Mesothelial cell of epicardium (in vitro differentiated cells): ENCODE data around the gene CXCR6. TPM values are rescaled to one million over a fixed set of nuclear protein-coding genes. Genes with fewer than 3 reads are reported as not detected.

Experiments used
- DNase-seq, 2 experiments: peaks; one replicate each; pipeline ENCODE4 v3.0.0; 2021; ENCODE audit warnings: low spot score in 2 of 2; ENCODE audit not compliant: unreplicated experiment in 2 of 2
- H3K27ac Mint-ChIP-seq: 2 replicates; pipeline ENCODE4 v1.8.0; 2021; ENCODE audit warnings: mixed read lengths
- H3K27me3 Mint-ChIP-seq: 2 replicates; pipeline ENCODE4 v1.8.0; 2021; ENCODE audit warnings: low read depth, mixed read lengths
- H3K36me3 Mint-ChIP-seq: 2 replicates; pipeline ENCODE4 v1.8.0; 2021; ENCODE audit warnings: mixed read lengths
- H3K4me1 Mint-ChIP-seq: 2 replicates; pipeline ENCODE4 v1.8.0; 2021; ENCODE audit warnings: mixed read lengths
- H3K4me3 Mint-ChIP-seq: 2 replicates; pipeline ENCODE4 v1.8.0; 2021; ENCODE audit warnings: mild to moderate bottlenecking, moderate library complexity, mixed read lengths
- H3K9me3 Mint-ChIP-seq: 2 replicates; pipeline ENCODE4 v1.8.0; 2021; ENCODE audit warnings: mixed read lengths
- total RNA-seq: library from RNA; stranded (reverse); gene quantifications from 3 replicates; pipeline ENCODE4 v1.2.1, GENCODE V29; 2021
- TF ChIP-seq, protein P1 (sequence below): fragments of 200-600 bp; sonication (generic); IDR thresholded peaks from one replicate; pipeline ENCODE4 v1.5.0; 2021; ENCODE audit warnings: antibody characterized with exemption; ENCODE audit not compliant: unreplicated experiment

Gene CXCR6
- total RNA-seq, 1 donor from 2014 or later, result not detected

DNA sequence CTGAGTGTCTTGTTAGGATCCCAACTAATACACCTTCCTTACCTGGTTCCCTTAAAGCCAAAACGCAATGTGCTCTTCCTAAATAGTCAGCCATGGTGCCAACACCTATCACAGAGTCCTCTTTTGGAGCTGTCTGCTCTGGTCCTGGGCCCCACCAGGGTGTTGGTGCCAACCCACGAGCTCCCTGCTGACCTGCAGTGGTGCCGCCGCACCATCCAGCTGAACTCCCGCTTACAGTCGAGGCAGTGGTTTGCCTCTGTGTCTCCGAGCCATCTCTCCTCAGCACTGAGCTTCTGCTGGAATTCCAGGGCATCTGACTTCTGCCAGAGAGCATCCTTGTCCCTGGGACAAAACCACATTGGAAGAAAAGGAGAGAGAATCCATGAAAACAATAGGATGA lies 15.9 kb downstream of the CXCR6 start:
- TF ChIP-seq, protein P1, sequence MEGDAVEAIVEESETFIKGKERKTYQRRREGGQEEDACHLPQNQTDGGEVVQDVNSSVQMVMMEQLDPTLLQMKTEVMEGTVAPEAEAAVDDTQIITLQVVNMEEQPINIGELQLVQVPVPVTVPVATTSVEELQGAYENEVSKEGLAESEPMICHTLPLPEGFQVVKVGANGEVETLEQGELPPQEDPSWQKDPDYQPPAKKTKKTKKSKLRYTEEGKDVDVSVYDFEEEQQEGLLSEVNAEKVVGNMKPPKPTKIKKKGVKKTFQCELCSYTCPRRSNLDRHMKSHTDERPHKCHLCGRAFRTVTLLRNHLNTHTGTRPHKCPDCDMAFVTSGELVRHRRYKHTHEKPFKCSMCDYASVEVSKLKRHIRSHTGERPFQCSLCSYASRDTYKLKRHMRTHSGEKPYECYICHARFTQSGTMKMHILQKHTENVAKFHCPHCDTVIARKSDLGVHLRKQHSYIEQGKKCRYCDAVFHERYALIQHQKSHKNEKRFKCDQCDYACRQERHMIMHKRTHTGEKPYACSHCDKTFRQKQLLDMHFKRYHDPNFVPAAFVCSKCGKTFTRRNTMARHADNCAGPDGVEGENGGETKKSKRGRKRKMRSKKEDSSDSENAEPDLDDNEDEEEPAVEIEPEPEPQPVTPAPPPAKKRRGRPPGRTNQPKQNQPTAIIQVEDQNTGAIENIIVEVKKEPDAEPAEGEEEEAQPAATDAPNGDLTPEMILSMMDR, result no peak
- Mint-ChIP-seq H3K4me3 (no peak overlapping the region), H3K27me3 (no peaks in the 10 kb centered on the region), H3K9me3 (peaks cover 3% of the 10 kb centered on the region), H3K27ac (no peak overlapping the region), H3K4me1 (no peaks in the 10 kb centered on the region), H3K36me3 (peaks cover 59% of the 10 kb centered on the region)
- no peak for DNase-seq

DNA sequence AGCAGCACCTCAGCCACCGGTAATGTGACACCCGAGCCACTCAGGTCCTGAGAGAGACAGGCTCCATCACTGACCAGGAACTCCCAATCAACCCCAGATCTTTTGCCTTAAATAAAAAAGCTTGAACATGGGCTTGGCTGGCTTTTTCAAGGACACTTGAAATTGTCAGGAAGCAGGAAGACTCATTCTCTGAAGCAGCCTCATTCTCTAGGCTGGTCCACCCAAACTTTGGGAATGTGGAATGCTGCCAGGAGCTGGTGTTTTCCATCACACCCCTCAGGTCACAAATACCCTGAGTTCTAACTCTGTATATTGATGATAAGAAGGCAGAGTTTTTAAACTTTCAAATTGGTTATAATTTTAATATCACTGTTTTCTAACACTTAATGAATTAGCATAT lies 17.0 kb downstream of the CXCR6 start:
- Mint-ChIP-seq H3K27me3 (no peaks in the 10 kb centered on the region), H3K4me1 (no peaks in the 10 kb centered on the region), H3K27ac (no peak overlapping the region), H3K4me3 (no peak overlapping the region), H3K36me3 (peaks cover 49% of the 10 kb centered on the region), H3K9me3 (peaks cover 3% of the 10 kb centered on the region)
- no peak for DNase-seq
- TF ChIP-seq, protein P1, result no peak

DNA sequence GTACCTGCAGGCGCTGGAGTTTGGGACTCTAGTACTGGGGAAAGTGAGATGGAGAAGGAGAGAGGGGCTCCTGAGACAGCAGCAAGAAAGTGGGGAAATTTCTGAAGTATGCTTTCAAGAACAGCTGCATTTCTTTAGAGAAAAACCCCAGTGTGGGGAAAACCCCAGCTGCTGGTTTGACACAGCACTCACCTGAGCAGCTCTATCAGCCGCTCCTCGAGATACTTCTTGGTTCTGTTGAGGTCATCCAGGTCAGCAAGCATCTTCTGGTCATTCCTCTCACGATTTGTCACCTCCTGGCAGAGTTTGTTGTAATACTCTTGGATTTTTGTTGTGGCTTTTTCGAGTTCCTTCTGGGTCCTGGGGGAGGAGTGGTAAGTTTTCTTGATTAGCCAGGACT lies 18.8 kb downstream of the CXCR6 start:
- no peak for DNase-seq
- no peaks in the 10 kb centered on the region for H3K27me3 Mint-ChIP-seq
- H3K27ac Mint-ChIP-seq, result no peak overlapping the region
- peaks cover 3% of the 10 kb centered on the region for H3K9me3 Mint-ChIP-seq
- TF ChIP-seq, protein P1, result no peak
- peaks cover 52% of the 10 kb centered on the region for H3K36me3 Mint-ChIP-seq
- no peaks in the 10 kb centered on the region for H3K4me1 Mint-ChIP-seq
- H3K4me3 Mint-ChIP-seq, result no peak overlapping the region

DNA sequence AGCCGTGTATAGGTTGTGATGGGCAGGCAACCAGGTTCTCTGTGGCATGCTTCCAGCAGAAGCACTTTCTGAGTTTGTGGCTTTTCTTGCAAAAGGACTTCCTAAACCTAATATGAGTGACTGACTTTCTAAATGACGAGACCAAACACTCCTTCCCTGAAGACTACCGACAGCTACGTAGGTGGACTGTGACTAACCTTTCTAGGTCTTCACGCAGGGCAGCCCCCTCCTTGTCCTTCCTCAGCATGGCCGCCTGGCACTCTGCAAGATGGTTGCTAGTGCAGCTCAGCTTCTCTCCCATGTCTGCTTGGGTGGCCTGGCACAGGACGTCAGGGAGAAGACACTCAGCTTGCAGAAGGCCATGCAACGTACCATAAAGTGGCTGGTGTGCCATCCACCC lies 20.9 kb downstream of the CXCR6 start:
- Mint-ChIP-seq H3K4me3 (no peak overlapping the region), H3K4me1 (peaks cover 7% of the 10 kb centered on the region), H3K27ac (no peak overlapping the region), H3K36me3 (peaks cover 53% of the 10 kb centered on the region), H3K27me3 (no peaks in the 10 kb centered on the region), H3K9me3 (peaks cover 3% of the 10 kb centered on the region)
- TF ChIP-seq, protein P1, result no peak
- no peak for DNase-seq

DNA sequence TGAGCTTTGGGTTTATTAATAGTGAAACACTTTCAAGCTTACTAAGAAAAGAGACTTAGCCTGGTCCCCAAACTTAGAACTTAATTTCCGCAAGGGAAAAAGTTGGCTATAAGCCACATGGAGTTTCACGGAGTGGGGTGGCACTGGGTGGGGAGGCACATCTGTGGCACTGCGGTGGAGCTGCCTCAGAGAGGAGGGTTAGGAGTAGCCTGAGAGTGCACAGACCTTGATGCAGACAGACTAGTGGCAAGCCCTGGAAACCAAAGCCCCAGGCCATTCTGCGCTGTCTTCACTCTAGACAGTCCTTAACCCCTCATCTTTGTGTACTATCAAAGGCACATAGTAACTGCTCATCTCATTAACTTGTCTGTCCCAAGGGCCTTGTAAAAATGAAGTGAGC lies 22.0 kb downstream of the CXCR6 start:
- Mint-ChIP-seq H3K36me3 (peaks cover 46% of the 10 kb centered on the region), H3K9me3 (peaks cover 3% of the 10 kb centered on the region), H3K4me1 (peaks cover 7% of the 10 kb centered on the region), H3K27me3 (no peaks in the 10 kb centered on the region), H3K27ac (no peak overlapping the region), H3K4me3 (no peak overlapping the region)
- no peak for DNase-seq
- TF ChIP-seq, protein P1, result no peak

DNA sequence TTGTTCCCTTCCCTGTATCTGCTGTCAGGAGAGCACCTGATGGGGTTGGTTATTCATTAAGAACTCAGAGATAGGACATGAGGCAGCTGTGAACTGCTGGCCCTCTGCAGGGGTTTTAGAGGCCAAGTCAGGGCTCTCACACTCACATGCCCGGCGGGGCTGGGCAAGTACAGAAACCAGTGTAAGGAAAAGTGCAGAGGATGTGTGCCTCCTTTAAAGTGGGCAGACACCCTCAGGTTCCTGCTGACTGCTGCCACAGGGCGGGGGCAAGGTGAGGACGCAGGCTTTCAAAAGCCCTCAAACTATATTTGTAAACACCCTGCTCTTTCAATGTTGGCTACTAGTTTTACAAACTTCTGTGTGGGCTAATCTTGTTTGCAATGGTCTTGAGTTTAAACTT lies 22.4 kb downstream of the CXCR6 start:
- H3K4me1 Mint-ChIP-seq, result peaks cover 7% of the 10 kb centered on the region
- no peak overlapping the region for H3K27ac Mint-ChIP-seq
- no peak overlapping the region for H3K4me3 Mint-ChIP-seq
- no peak for DNase-seq
- H3K36me3 Mint-ChIP-seq, result peaks cover 45% of the 10 kb centered on the region
- no peaks in the 10 kb centered on the region for H3K27me3 Mint-ChIP-seq
- H3K9me3 Mint-ChIP-seq, result peaks cover 3% of the 10 kb centered on the region
- TF ChIP-seq, protein P1, result no peak
